ENCODE results near the gene CLK3. TPM values are rescaled to one million over a fixed set of nuclear protein-coding genes. Genes with fewer than 3 reads are reported as not detected.

Gene CLK3
- polyA plus RNA-seq, 1 experiment, result 34.9 TPM

DNA sequence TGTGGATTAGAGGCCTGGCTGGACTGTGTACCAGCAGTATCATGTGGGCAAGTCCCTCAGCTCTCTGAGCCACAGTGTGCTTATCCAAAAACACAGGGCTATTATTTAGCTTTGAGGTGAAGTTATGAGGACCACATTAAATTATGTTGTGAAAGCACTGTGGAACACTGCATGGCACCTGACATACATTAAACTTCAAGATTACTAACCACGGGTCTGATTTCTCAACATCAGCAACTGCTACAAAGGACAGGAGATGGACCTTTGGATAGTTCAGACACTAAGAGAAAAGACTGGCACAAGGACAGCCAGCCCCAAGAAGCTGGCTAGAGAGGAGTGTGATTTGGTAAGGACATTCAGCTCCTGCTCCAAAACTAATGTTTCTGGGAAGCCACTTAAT is 21.3 kb downstream of the CLK3 start:
- Histone ChIP-seq H3K27me3 (ENCODE audit: control insufficient read depth, insufficient read depth, low read length) (no peaks in the 10 kb centered on the region), H3K4me3 (ENCODE audit: low read depth, low read length) (no peak overlapping the region), H3K27ac (ENCODE audit: low read depth, low read length) (no peak overlapping the region), H3K9me3 (ENCODE audit: control insufficient read depth, insufficient read depth, low read length) (no peaks in the 10 kb centered on the region)
- TF ChIP-seq, protein P1, sequence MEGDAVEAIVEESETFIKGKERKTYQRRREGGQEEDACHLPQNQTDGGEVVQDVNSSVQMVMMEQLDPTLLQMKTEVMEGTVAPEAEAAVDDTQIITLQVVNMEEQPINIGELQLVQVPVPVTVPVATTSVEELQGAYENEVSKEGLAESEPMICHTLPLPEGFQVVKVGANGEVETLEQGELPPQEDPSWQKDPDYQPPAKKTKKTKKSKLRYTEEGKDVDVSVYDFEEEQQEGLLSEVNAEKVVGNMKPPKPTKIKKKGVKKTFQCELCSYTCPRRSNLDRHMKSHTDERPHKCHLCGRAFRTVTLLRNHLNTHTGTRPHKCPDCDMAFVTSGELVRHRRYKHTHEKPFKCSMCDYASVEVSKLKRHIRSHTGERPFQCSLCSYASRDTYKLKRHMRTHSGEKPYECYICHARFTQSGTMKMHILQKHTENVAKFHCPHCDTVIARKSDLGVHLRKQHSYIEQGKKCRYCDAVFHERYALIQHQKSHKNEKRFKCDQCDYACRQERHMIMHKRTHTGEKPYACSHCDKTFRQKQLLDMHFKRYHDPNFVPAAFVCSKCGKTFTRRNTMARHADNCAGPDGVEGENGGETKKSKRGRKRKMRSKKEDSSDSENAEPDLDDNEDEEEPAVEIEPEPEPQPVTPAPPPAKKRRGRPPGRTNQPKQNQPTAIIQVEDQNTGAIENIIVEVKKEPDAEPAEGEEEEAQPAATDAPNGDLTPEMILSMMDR (IDR thresholded peaks at IDR 0.05; ENCODE audit: low read depth, low read length), result no peak
- ChIA-PET POLR2A (interaction anchor here (0.6 kb wide), 1 partner anchor 82 kb away, joined by 4 read pairs; no protein-coding TSS in a partner anchor), CTCF (interaction anchor here (0.5 to 19.4 kb wide), 5 partner anchors 23 to 314 kb away, joined by 3 to 517 read pairs (median 4); no protein-coding TSS in a partner anchor)
- DNase-seq (ENCODE audit: low read depth, low spot score), result no peak

DNA sequence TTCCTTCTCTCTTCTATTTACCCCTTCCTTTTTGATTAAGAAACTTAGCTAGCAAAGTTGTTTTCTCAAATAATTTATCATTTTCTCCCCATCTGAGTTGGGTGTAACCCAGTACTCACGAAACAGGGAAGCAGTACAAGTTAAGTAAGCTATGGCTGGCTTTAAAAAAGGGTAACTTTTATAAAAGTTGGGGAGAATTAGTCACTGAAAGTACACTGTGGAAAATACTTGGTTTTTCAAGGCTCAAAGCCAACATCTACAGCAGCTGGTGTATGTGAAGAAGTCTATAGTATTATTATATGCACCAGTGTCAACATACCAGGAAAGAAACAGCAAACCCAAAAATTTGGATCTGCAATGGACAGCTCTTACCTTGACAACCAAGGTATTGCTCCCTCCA is 25.5 kb downstream of the CLK3 start:
- Histone ChIP-seq H3K27me3 (ENCODE audit: control insufficient read depth, insufficient read depth, low read length) (no peaks in the 10 kb centered on the region), H3K27ac (ENCODE audit: low read depth, low read length) (no peak overlapping the region), H3K4me3 (ENCODE audit: low read depth, low read length) (no peak overlapping the region), H3K9me3 (ENCODE audit: control insufficient read depth, insufficient read depth, low read length) (no peaks in the 10 kb centered on the region)
- TF ChIP-seq, protein P1 (IDR thresholded peaks at IDR 0.05; ENCODE audit: low read depth, low read length), result no peak
- CTCF ChIA-PET, result interaction anchor here (0.7 to 19.4 kb wide), 5 partner anchors 10 to 310 kb away, joined by 3 to 517 read pairs (median 7); no protein-coding TSS in a partner anchor
- no peak for DNase-seq (ENCODE audit: low read depth, low spot score)
- POLR2A ChIA-PET, result no interaction called here

DNA sequence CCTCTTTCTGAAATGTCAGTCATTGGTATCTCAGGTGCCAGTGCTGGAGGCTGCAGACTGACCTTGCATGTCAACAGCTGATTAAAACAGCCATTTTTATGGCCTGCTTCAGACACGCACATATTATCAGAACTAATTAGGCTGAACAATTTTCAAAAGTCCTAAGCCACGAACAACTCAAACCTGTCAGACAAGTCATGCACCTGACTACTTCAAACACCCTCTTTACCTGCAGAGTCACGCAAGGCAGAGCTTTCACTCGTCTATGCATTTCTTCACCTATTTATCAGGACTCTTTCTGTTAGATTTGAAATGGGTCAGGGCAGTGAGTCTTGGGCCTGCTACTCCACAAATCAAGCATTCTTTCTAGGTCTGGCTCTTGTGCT is 26.7 kb downstream of the CLK3 start:
- H3K27ac ChIP-seq (ENCODE audit: low read depth, low read length), result no peak overlapping the region
- ChIA-PET CTCF (interaction anchor here (1.2 to 19.4 kb wide), 4 partner anchors 11 to 128 kb away, joined by 3 to 517 read pairs (median 20); no protein-coding TSS in a partner anchor), POLR2A (no interaction called here)
- no peaks in the 10 kb centered on the region for H3K27me3 ChIP-seq (ENCODE audit: control insufficient read depth, insufficient read depth, low read length)
- no peaks in the 10 kb centered on the region for H3K9me3 ChIP-seq (ENCODE audit: control insufficient read depth, insufficient read depth, low read length)
- TF ChIP-seq, protein P1 (IDR thresholded peaks at IDR 0.05; ENCODE audit: low read depth, low read length), result no peak
- DNase-seq (ENCODE audit: low read depth, low spot score), result no peak
- no peak overlapping the region for H3K4me3 ChIP-seq (ENCODE audit: low read depth, low read length)

DNA sequence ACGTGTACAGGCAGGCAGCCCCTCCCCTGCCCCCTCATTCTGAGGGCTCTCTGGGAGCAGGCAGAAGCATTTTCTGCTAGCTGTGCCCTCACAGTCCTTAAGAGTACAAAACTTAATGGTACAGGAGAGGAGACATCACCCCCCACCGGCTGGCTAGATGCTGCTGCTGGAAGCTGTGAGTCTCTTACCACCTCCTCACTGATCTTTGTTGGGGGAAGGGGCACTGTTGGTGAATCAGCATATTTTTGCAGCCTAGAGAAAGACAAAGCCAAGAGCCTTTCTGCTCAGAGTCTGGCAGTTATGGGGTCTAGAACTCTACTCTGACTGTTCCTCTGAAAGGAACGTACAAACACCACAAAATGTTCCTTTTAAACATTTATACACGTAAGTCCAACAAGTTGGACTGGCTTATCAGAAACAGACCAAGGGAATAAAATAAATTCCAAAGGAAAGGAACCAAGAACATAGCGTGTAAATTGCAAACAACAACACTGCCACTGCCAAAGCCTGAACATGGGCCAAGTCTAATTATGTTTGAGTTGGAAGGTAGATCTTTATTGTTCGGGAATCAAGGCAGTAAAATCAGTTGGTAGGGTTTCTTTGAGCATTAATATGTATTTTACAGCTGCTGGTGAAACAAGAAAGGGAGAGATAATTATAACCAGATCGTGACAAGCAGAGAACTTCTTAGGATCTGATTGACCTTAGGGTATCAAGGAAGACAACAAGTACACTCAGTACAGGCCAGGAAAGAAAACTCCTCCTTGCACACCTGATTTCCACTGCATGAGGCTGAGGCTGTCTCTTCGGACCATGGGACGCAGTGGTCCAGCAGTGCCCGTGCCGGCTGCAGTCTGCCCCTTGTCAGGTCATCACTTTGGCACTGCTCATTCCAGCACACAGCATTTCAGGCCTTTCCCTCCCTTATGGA is 27.4 kb downstream of the CLK3 start:
- no peak for DNase-seq (ENCODE audit: low read depth, low spot score)
- H3K27ac ChIP-seq (ENCODE audit: low read depth, low read length), result no peak overlapping the region
- H3K27me3 ChIP-seq (ENCODE audit: control insufficient read depth, insufficient read depth, low read length), result no peaks in the 10 kb centered on the region
- TF ChIP-seq, protein P1 (IDR thresholded peaks at IDR 0.05; ENCODE audit: low read depth, low read length), result no peak
- CTCF ChIA-PET, result interaction anchor here (1.2 to 19.4 kb wide), 2 partner anchors 25 to 127 kb away, joined by 3 to 517 read pairs; no protein-coding TSS in a partner anchor
- H3K4me3 ChIP-seq (ENCODE audit: low read depth, low read length), result no peak overlapping the region
- no peaks in the 10 kb centered on the region for H3K9me3 ChIP-seq (ENCODE audit: control insufficient read depth, insufficient read depth, low read length)
- POLR2A ChIA-PET, result no interaction called here

DNA sequence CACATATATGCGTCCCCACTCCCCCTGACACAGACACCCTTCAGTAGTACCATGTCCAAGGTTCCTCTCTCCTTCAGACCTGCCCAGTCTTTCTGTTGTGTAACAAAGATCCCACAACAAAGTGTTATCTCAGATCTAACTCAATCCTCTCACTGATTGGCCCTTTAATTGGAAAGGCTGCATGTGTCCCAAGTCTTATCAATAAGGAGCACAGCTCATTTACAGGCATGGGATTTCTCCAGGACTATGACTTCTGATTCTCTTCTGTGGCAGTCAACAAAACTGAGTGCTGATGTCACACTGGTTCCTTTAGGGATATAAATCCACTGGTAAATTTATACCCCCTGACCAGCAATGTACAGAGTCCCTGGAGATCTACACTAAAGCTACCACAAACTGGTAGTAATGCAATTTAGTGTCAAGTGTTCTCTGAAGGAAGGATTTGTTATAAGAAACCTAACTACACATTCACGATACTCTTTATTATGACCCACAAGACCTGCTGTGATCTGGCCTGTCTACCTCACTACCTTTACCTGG is 28.1 kb downstream of the CLK3 start:
- POLR2A ChIA-PET, result no interaction called here
- DNase-seq (ENCODE audit: low read depth, low spot score), result no peak
- no peaks in the 10 kb centered on the region for H3K9me3 ChIP-seq (ENCODE audit: control insufficient read depth, insufficient read depth, low read length)
- CTCF ChIA-PET, result interaction anchor here (19.4 kb wide), 1 partner anchor 126 kb away, joined by 517 read pairs; no protein-coding TSS in a partner anchor
- TF ChIP-seq, protein P1 (IDR thresholded peaks at IDR 0.05; ENCODE audit: low read depth, low read length), result no peak
- no peak overlapping the region for H3K4me3 ChIP-seq (ENCODE audit: low read depth, low read length)
- H3K27ac ChIP-seq (ENCODE audit: low read depth, low read length), result no peak overlapping the region
- H3K27me3 ChIP-seq (ENCODE audit: control insufficient read depth, insufficient read depth, low read length), result no peaks in the 10 kb centered on the region

Measured in AG04450 (cell line).